ENCODE data around the gene LGALS1. TPM values are rescaled to one million over a fixed set of nuclear protein-coding genes. Genes with fewer than 3 reads are reported as not detected.

LGALS1 gene
- polyA plus RNA-seq, 1 donor (not counting 4 experiments of a cell fraction or from before 2014, with no cell fraction given): 2,086 TPM

DNA sequence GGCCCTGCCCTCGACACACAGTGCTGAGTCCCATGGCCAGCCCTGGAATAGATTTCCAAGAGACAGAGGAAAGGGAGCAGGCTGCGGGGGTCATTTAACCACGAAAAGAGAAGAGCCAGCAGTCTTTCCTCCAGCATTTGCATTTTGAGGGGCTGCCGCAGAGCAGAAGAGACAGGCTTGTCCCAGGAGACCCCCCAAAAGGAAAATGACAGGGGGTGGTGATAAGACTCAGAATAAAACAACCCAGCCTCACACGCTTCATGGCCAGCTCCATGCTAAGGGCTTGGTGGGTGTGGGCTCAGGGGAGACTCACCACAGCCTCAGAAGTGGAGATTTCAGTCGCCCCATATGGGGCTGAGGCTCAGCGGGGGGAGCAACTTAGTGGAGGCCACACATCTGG, 38.3 kb downstream of the LGALS1 start:
- Histone ChIP-seq H3K4me3 (ENCODE audit: control insufficient read depth in 2 of 3, extremely low read depth in 1 of 3, insufficient read depth in 2 of 3, low read depth in 1 of 3, low read length in 3 of 3) (no peak overlapping the region), H3K4me1 (ENCODE audit: control insufficient read depth, extremely low read depth, insufficient read depth, low read length) (peaks cover 11% of the 10 kb centered on the region), H4K20me1 (ENCODE audit: control insufficient read depth, extremely low read depth, insufficient read depth, low read length) (no peaks in the 10 kb centered on the region), H3K4me2 (ENCODE audit: control insufficient read depth, extremely low read depth, insufficient read depth, low read depth, low read length) (no peak overlapping the region), H2AFZ (ENCODE audit: control insufficient read depth, low read length) (no peak overlapping the region), H3K9me1 (ENCODE audit: control insufficient read depth, extremely low read depth, insufficient read depth, low read length) (no peaks in the 10 kb centered on the region), H3K79me2 (ENCODE audit: control insufficient read depth, insufficient read depth, low read length) (no peaks in the 10 kb centered on the region), H3K9me3 (ENCODE audit: control insufficient read depth, low read depth, low read length) (no peaks in the 10 kb centered on the region), H3K9ac (ENCODE audit: control insufficient read depth, extremely low read depth, insufficient read depth, low read length) (no peak overlapping the region), H3K36me3 (ENCODE audit: control insufficient read depth in 2 of 2, extremely low read depth in 1 of 2, insufficient read depth in 2 of 2, low read length in 2 of 2) (peaks cover 0 to 2% of the 10 kb centered on the region in 2 experiments), H3K27ac (ENCODE audit: control insufficient read depth, insufficient read depth, low read length) (no peak overlapping the region), H3K27me3 (ENCODE audit: control insufficient read depth, extremely low read depth, insufficient read depth, low read length) (no peaks in the 10 kb centered on the region)
- no peak for TF ChIP-seq EZH2 (IDR thresholded peaks at IDR 0.05; ENCODE audit: low read length)
- TF ChIP-seq, protein P1, sequence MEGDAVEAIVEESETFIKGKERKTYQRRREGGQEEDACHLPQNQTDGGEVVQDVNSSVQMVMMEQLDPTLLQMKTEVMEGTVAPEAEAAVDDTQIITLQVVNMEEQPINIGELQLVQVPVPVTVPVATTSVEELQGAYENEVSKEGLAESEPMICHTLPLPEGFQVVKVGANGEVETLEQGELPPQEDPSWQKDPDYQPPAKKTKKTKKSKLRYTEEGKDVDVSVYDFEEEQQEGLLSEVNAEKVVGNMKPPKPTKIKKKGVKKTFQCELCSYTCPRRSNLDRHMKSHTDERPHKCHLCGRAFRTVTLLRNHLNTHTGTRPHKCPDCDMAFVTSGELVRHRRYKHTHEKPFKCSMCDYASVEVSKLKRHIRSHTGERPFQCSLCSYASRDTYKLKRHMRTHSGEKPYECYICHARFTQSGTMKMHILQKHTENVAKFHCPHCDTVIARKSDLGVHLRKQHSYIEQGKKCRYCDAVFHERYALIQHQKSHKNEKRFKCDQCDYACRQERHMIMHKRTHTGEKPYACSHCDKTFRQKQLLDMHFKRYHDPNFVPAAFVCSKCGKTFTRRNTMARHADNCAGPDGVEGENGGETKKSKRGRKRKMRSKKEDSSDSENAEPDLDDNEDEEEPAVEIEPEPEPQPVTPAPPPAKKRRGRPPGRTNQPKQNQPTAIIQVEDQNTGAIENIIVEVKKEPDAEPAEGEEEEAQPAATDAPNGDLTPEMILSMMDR (optimal IDR thresholded peaks at IDR 0.05 in 1 of 3, IDR thresholded peaks at IDR 0.05 in 1 of 3, conservative IDR thresholded peaks at IDR 0.05 in 1 of 3; ENCODE audit: extremely low read depth in 1 of 3, insufficient read depth in 2 of 3, low read length in 3 of 3): no peak
- no peak for DNase-seq (ENCODE audit: low read depth, low spot score)
- dilution Hi-C loops (cut with MboI; ENCODE audit: extremely low pct_ligation_motif_present, low sequenced_read_pairs): no loop called here
- FAIRE-seq: no peak

DNA sequence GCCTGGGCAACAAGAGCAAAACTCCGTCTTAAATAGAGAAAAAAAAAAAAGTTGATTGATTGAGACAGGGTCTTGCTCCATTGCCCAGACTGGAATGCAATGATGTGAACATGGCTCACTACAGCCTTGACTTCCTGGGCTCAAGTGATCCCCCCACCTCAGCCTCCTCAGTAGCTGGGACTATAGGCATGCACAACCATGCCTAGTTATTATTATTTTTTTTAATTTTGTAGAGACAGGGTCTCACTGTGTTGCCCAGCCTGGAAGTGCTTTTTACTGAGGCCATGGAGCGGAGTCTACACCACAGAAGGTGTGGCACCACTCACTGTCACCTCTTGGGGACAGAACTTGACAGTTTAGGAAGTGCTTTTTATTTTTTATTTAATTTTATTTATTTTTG, 39.2 kb downstream of the LGALS1 start:
- peaks cover 11% of the 10 kb centered on the region for H3K4me1 ChIP-seq (ENCODE audit: control insufficient read depth, extremely low read depth, insufficient read depth, low read length)
- no peak overlapping the region for H2AFZ ChIP-seq (ENCODE audit: control insufficient read depth, low read length)
- no peak for DNase-seq (ENCODE audit: low read depth, low spot score)
- no peaks in the 10 kb centered on the region for H4K20me1 ChIP-seq (ENCODE audit: control insufficient read depth, extremely low read depth, insufficient read depth, low read length)
- no peaks in the 10 kb centered on the region for H3K9me1 ChIP-seq (ENCODE audit: control insufficient read depth, extremely low read depth, insufficient read depth, low read length)
- no peak overlapping the region for H3K9ac ChIP-seq (ENCODE audit: control insufficient read depth, extremely low read depth, insufficient read depth, low read length)
- dilution Hi-C loops (cut with MboI; ENCODE audit: extremely low pct_ligation_motif_present, low sequenced_read_pairs): no loop called here
- no peak for FAIRE-seq
- no peak overlapping the region for H3K27ac ChIP-seq (ENCODE audit: control insufficient read depth, insufficient read depth, low read length)
- no peaks in the 10 kb centered on the region for H3K79me2 ChIP-seq (ENCODE audit: control insufficient read depth, insufficient read depth, low read length)
- H3K4me3 ChIP-seq (ENCODE audit: control insufficient read depth in 2 of 3, extremely low read depth in 1 of 3, insufficient read depth in 2 of 3, low read depth in 1 of 3, low read length in 3 of 3): no peak overlapping the region
- H3K27me3 ChIP-seq (ENCODE audit: control insufficient read depth, extremely low read depth, insufficient read depth, low read length): no peaks in the 10 kb centered on the region
- TF ChIP-seq, protein P1 (optimal IDR thresholded peaks at IDR 0.05 in 1 of 3, IDR thresholded peaks at IDR 0.05 in 1 of 3, conservative IDR thresholded peaks at IDR 0.05 in 1 of 3; ENCODE audit: extremely low read depth in 1 of 3, insufficient read depth in 2 of 3, low read length in 3 of 3): no peak
- no peak for TF ChIP-seq EZH2 (IDR thresholded peaks at IDR 0.05; ENCODE audit: low read length)
- H3K4me2 ChIP-seq (ENCODE audit: control insufficient read depth, extremely low read depth, insufficient read depth, low read depth, low read length): no peak overlapping the region
- no peaks in the 10 kb centered on the region for H3K9me3 ChIP-seq (ENCODE audit: control insufficient read depth, low read depth, low read length)
- peaks cover 0 to 2% of the 10 kb centered on the region in 2 experiments for H3K36me3 ChIP-seq (ENCODE audit: control insufficient read depth in 2 of 2, extremely low read depth in 1 of 2, insufficient read depth in 2 of 2, low read length in 2 of 2)

Measured in keratinocyte (primary cell).